IMR-90 (cell line): ENCODE data around the gene LEMD1. TPM values are rescaled to one million over a fixed set of nuclear protein-coding genes. Genes with fewer than 3 reads are reported as not detected.
"Not testable (repeated sequence)": the region's sequence is repeated elsewhere in the genome, so short reads cannot be mapped to it uniquely, and the experiment has no call there.

ENCODE experiments used
- ATAC-seq: fragments of 200-7000 bp; cut with Tn5 transposase; 2 replicates; pipeline ENCODE4 v1.9.1; 2020; ENCODE audit warnings: low read depth, mild to moderate bottlenecking, moderate library complexity
- BruUV-seq: library from RNA; stranded (reverse); fragments of 400-500 nt; replicated peaks from 2 replicates; lab custom pipeline; 2021; lab: Mats Ljungman, UMichigan
- CTCF ChIA-PET: fragments of 300-600 bp; formaldehyde crosslinking; extraction: SDS; loops from one replicate; lab custom pipeline; 2021; ENCODE audit warnings: antibody characterized with exemption; lab: Yijun Ruan, JAX
- POLR2A ChIA-PET: fragments of 300-600 bp; sonication (Branson Sonifier 250); formaldehyde crosslinking; loops from one replicate; lab custom pipeline; 2022; ENCODE audit warnings: antibody characterized with exemption; ENCODE audit not compliant: unreplicated experiment; lab: Charles Lee
- DNase-seq: peaks from one replicate; pipeline ENCODE4 v3.0.0; 2013
- H2AFZ ChIP-seq: replicated peaks from 2 replicates; pipeline ENCODE3; 2013; ENCODE audit warnings: low read length, mild to moderate bottlenecking; ENCODE audit not compliant: poor library complexity
- H2AK5ac ChIP-seq: 2 replicates; pipeline ENCODE4 v1.6.1; 2013; ENCODE audit warnings: low read depth, low read length, inconsistent platforms
- H2AK9ac ChIP-seq: replicated peaks from 2 replicates; pipeline ENCODE3; 2013; ENCODE audit warnings: mild to moderate bottlenecking, low read depth, low read length, moderate library complexity; ENCODE audit not compliant: poor library complexity
- H2BK120ac ChIP-seq: 2 replicates; pipeline ENCODE4 v1.6.1; 2013; ENCODE audit warnings: low read depth, low read length, inconsistent platforms
- H2BK15ac ChIP-seq: 3 replicates; pipeline ENCODE4 v1.6.1; 2013; ENCODE audit warnings: low read depth, low read length, inconsistent platforms
- H2BK20ac ChIP-seq: 2 replicates; pipeline ENCODE4 v1.6.1; 2013; ENCODE audit warnings: low read depth, mild to moderate bottlenecking, inconsistent platforms, low read length, moderate library complexity
- H2BK5ac ChIP-seq: 2 replicates; pipeline ENCODE4 v1.6.1; 2013; ENCODE audit warnings: mild to moderate bottlenecking, low read depth, low read length, inconsistent platforms; ENCODE audit not compliant: poor library complexity, severe bottlenecking
- H3K14ac ChIP-seq: replicated peaks from 2 replicates; pipeline ENCODE4 v1.6.1; 2013; ENCODE audit warnings: low read depth, low read length, inconsistent platforms
- H3K18ac ChIP-seq: 2 replicates; pipeline ENCODE4 v1.6.1; 2013; ENCODE audit warnings: low read depth, low read length, control low read depth
- H3K23ac ChIP-seq: 2 replicates; pipeline ENCODE4 v1.6.1; 2013; ENCODE audit warnings: low read depth, low read length, inconsistent platforms
- H3K27ac ChIP-seq: 2 replicates; pipeline ENCODE4 v1.5.1; 2013; ENCODE audit warnings: mild to moderate bottlenecking, control low read depth, low read length; ENCODE audit not compliant: insufficient read depth
- H3K27me3 ChIP-seq: 2 replicates; pipeline ENCODE4 v1.6.1; 2013; ENCODE audit warnings: low read length; ENCODE audit not compliant: control insufficient read depth, insufficient read depth
- H3K36me3 ChIP-seq: 2 replicates; pipeline ENCODE4 v1.6.1; 2013; ENCODE audit warnings: low read length, mixed read lengths; ENCODE audit not compliant: control insufficient read depth, insufficient read depth
- H3K4ac ChIP-seq: 2 replicates; pipeline ENCODE4 v1.6.1; 2013; ENCODE audit warnings: low read depth, low read length, inconsistent platforms
- H3K4me1 ChIP-seq: 2 replicates; pipeline ENCODE4 v1.6.1; 2013; ENCODE audit warnings: low read length, mixed read lengths; ENCODE audit not compliant: control insufficient read depth, insufficient read depth
- H3K4me2 ChIP-seq: 2 replicates; pipeline ENCODE4 v1.6.1; 2013; ENCODE audit warnings: low read depth, mild to moderate bottlenecking, control low read depth, low read length, moderate library complexity
- H3K4me3 ChIP-seq: 2 replicates; pipeline ENCODE4 v1.5.1; 2013; ENCODE audit warnings: low read depth, mild to moderate bottlenecking, control low read depth, low read length, moderate library complexity; ENCODE audit not compliant: insufficient read depth
- H3K56ac ChIP-seq: 2 replicates; pipeline ENCODE4 v1.6.1; 2013; ENCODE audit warnings: low read length, inconsistent platforms; ENCODE audit not compliant: insufficient read depth; ENCODE audit errors: extremely low read depth
- H3K79me1 ChIP-seq, 2 experiments: 2 replicates each; pipeline ENCODE4 v1.6.1; 2013; ENCODE audit warnings: low read length in 2 of 2, inconsistent platforms in 1 of 2, low read depth in 1 of 2
- H3K9ac ChIP-seq: 2 replicates; pipeline ENCODE4 v1.6.1; 2013; ENCODE audit warnings: low read depth, low read length, control low read depth
- H3K9me1 ChIP-seq: 2 replicates; pipeline ENCODE4 v1.6.1; 2013; ENCODE audit warnings: low read length, inconsistent platforms; ENCODE audit not compliant: insufficient read depth
- H3K9me3 ChIP-seq: 2 replicates; pipeline ENCODE4 v1.6.1; 2013; ENCODE audit warnings: low read length; ENCODE audit not compliant: control insufficient read depth, insufficient read depth
- H4K20me1 ChIP-seq: 2 replicates; pipeline ENCODE4 v1.6.1; 2013; ENCODE audit warnings: low read length, inconsistent platforms; ENCODE audit not compliant: insufficient read depth
- H4K5ac ChIP-seq: 2 replicates; pipeline ENCODE4 v1.6.1; 2013; ENCODE audit warnings: mild to moderate bottlenecking, low read depth, low read length, control low read depth
- H4K8ac ChIP-seq, 2 experiments: 2 replicates each; pipeline ENCODE4 v1.6.1; 2013; ENCODE audit warnings: low read depth in 2 of 2, low read length in 2 of 2, control low read depth in 1 of 2, inconsistent platforms in 1 of 2
- H4K91ac ChIP-seq: 2 replicates; pipeline ENCODE4 v1.6.1; 2013; ENCODE audit warnings: low read depth, low read length, inconsistent platforms; ENCODE audit not compliant: insufficient read depth
- WGBS, 2 experiments: methylation state at CpG; one replicate each; pipeline versions ENCODE4 v1.1.5 to v1.1.7; 2013; ENCODE audit warnings: missing lambda C conversion rate in 2 of 2; ENCODE audit not compliant: insufficient read length in 1 of 2; ENCODE audit errors: extremely low coverage in 2 of 2; 5-methylcytosine and 5-hydroxymethylcytosine counted together
- dilution Hi-C: fragments of 300-500 bp; cut with HindIII; formaldehyde crosslinking; loops from one replicate; pipeline ENCODE4 v1.14.3; 2018; ENCODE audit warnings: low sequenced_read_pairs; ENCODE audit not compliant: unreplicated experiment
- in situ Hi-C: fragments of 300-500 bp; cut with MboI; formaldehyde crosslinking; loops from 3 replicates; pipeline ENCODE4 v1.14.3; 2019; ENCODE audit warnings: low sequenced_read_pairs, inconsistent platforms, mixed read lengths
- intact Hi-C: fragments of 100-400 bp; cut with micrococcal nuclease; formaldehyde crosslinking; loops from 2 replicates; pipeline ENCODE4 v1.10.0; 2022
- polyA plus RNA-seq, 3 experiments: library from polyadenylated mRNA; depleted of rRNA; stranded (reverse); fragments of >200 nt; gene quantifications; 2 replicates each; pipeline ENCODE4 v1.2.3, GENCODE V29; 2012; ENCODE audit warnings: low replicate concordance in 1 of 3
- total RNA-seq: library from RNA; depleted of rRNA; stranded (reverse); fragments of >200 nt; gene quantifications from 2 replicates; pipeline ENCODE4 v1.2.3, GENCODE V29; 2012

The LEMD1 gene
- total and polyA plus RNA-seq, 2 of the 4 experiments (the other 2 are of a cell fraction): not detected

DNA sequence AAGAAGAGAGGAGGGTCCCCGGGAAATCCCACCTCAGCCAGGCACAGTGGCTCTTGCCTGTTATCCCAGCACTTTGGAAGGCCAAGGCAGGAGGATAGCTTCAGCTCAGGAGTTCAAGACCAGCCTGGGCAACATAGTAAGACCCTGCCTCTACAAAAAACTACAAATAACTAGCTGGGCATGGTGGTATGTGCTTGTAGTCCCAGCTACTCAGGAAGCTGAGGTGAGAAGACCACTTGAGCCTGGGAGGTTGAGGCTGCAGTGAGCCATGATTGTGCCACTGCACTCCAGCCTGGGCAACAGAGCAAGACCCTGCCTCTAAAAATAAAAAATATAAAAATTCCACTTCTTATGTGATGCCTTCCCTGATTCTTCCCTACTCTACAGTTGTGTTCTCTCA is 10.8 kb upstream of the LEMD1 start:
- H2BK20ac ChIP-seq, H4K5ac ChIP-seq, CTCF ChIA-PET, H2BK15ac ChIP-seq, H3K9me3 ChIP-seq, H2AFZ ChIP-seq, H2BK5ac ChIP-seq, H3K4me2 ChIP-seq, H3K36me3 ChIP-seq, H3K18ac ChIP-seq, H3K23ac ChIP-seq, H3K56ac ChIP-seq, POLR2A ChIA-PET, H3K4me3 ChIP-seq, H3K4ac ChIP-seq, H2BK120ac ChIP-seq, in situ Hi-C loops, H2AK9ac ChIP-seq, dilution Hi-C loops, H3K9ac ChIP-seq, H3K9me1 ChIP-seq, H4K91ac ChIP-seq, H3K4me1 ChIP-seq, H2AK5ac ChIP-seq, BruUV-seq, H4K8ac ChIP-seq, H3K27ac ChIP-seq, DNase-seq, ATAC-seq, H3K14ac ChIP-seq, H3K79me1 ChIP-seq, H4K20me1 ChIP-seq: not testable (repeated sequence)
- intact Hi-C loops: loop anchor here (5.0 kb wide), 1 partner anchor 160 kb away; no protein-coding TSS in a partner anchor
- peaks cover 75% of the 10 kb centered on the region for H3K27me3 ChIP-seq
- no CpG with 5 or more reads among the region's 1 CpG for WGBS, 2 experiments
